Lung (tissue), 12 donors: ENCODE data around the gene PMPCA. TPM values are rescaled to one million over a fixed set of nuclear protein-coding genes. Genes with fewer than 3 reads are reported as not detected.

ENCODE experiments used
- ATAC-seq: fragments of 200-7000 bp; cut with Tn5 transposase; one replicate; pipeline ENCODE4 v1.9.1; 2020; ENCODE audit warnings: moderate number of reproducible peaks; ENCODE audit not compliant: insufficient read depth, low FRiP score
- DNase-seq, 3 donors: peaks; one replicate each; pipeline ENCODE4 v3.0.0-alpha.2; 2013 to 2017
- H3K27ac ChIP-seq, 2 donors: one replicate each; pipeline ENCODE4 v1.5.1; 2013; ENCODE audit warnings: mild to moderate bottlenecking in 2 of 2, moderate library complexity in 2 of 2, control low read depth in 1 of 2, inconsistent platforms in 1 of 2, low read depth in 1 of 2, low read length in 1 of 2
- H3K27me3 ChIP-seq, 3 donors: one replicate each; pipeline ENCODE4 v1.5.1; 2013; ENCODE audit warnings: low read length in 2 of 3; ENCODE audit not compliant: control insufficient read depth in 3 of 3, insufficient read depth in 3 of 3
- H3K36me3 ChIP-seq, 4 donors: one replicate each; pipeline ENCODE4 v1.5.1; 2013; ENCODE audit warnings: low read length in 4 of 4, mild to moderate bottlenecking in 1 of 4, moderate library complexity in 1 of 4; ENCODE audit not compliant: control insufficient read depth in 4 of 4, insufficient read depth in 4 of 4
- H3K4me1 ChIP-seq, 5 donors: one replicate each; pipeline ENCODE4 v1.5.1; 2013; ENCODE audit warnings: low read length in 5 of 5, mild to moderate bottlenecking in 2 of 5, moderate library complexity in 1 of 5; ENCODE audit not compliant: control insufficient read depth in 5 of 5, insufficient read depth in 5 of 5
- H3K4me3 ChIP-seq: one replicate; pipeline ENCODE4 v1.5.1; 2013; ENCODE audit warnings: mild to moderate bottlenecking, control low read depth, moderate library complexity
- H3K9ac ChIP-seq, 2 donors: one replicate each; pipeline ENCODE4 v1.5.1; 2013; ENCODE audit warnings: low read length in 2 of 2, control low read depth in 1 of 2; ENCODE audit not compliant: insufficient read depth in 1 of 2
- H3K9me3 ChIP-seq, 4 donors: one replicate each; pipeline ENCODE4 v1.5.1; 2013; ENCODE audit warnings: low read length in 3 of 4, mild to moderate bottlenecking in 1 of 4, moderate library complexity in 1 of 4; ENCODE audit not compliant: control insufficient read depth in 4 of 4, insufficient read depth in 3 of 4
- CTCF ChIP-seq: IDR thresholded peaks from 2 replicates; pipeline ENCODE4 v1.5.1; 2012; ENCODE audit warnings: mild to moderate bottlenecking; ENCODE audit errors: control extremely low read depth, extremely low read depth
- WGBS, 2 donors: extraction: QIAGEN DNeasy Blood & Tissue Kit; methylation state at CpG; one replicate each; pipeline ENCODE4 v1.1.7; 2013; 5-methylcytosine and 5-hydroxymethylcytosine counted together
- polyA plus RNA-seq, 2 donors: library from polyadenylated mRNA; stranded (reverse); fragments of 200-250 nt; gene quantifications; one replicate each; pipeline ENCODE4 v1.2.1, GENCODE V29; 2013
- total RNA-seq, 2 donors: library from RNA; depleted of rRNA in 1 of 2; stranded (reverse); fragments of >200 nt in 1 of 2; gene quantifications; one replicate each; pipeline ENCODE4 v1.2.1, GENCODE V29; 2014 to 2021
- donor health status: control.
- donor health status: control.
- donor health status: Bipolar disorder and iron deficiency.
- donor health status: healthy.
- donor health status: DM: yes; HTN: yes; CAD: no.

PMPCA gene
- total and polyA plus RNA-seq, 4 donors, result 26.5 to 46.7 (median 40.5) TPM

- ATAC-seq (no peak), DNase-seq (no peak)
- TF ChIP-seq CTCF, result no peak
- 91 to 99% methylated on average over 7 of the region's 7 CpGs for WGBS, 2 donors
- no peak overlapping the region for H3K9ac ChIP-seq
- no peak overlapping the region for H3K27ac ChIP-seq
- H3K4me1 ChIP-seq, result no peaks in the 10 kb centered on the region
- no peaks in the 10 kb centered on the region for H3K9me3 ChIP-seq
- no peak overlapping the region for H3K4me3 ChIP-seq
- H3K27me3 ChIP-seq, result no peaks in the 10 kb centered on the region
- H3K36me3 ChIP-seq, result peaks cover 33 to 74% (median 47%) of the 10 kb centered on the region in 4 donors
Observed at GRCh38 chr9:136445799-136446198, 35.3 kb downstream of the PMPCA start.

GRCh38 chr9:136447173-136447778, 36.8 kb downstream of the PMPCA start:
- no peak overlapping the region for H3K4me3 ChIP-seq
- WGBS, 2 donors, result 96% methylated on average over 24 to 27 of the region's 27 CpGs
- no peaks in the 10 kb centered on the region for H3K4me1 ChIP-seq
- DNase-seq (no peak), ATAC-seq (no peak)
- no peak overlapping the region for H3K27ac ChIP-seq
- TF ChIP-seq CTCF, result no peak
- no peaks in the 10 kb centered on the region for H3K27me3 ChIP-seq
- H3K9me3 ChIP-seq, result no peaks in the 10 kb centered on the region
- no peak overlapping the region for H3K9ac ChIP-seq
- peaks cover 32 to 69% (median 44%) of the 10 kb centered on the region in 4 donors for H3K36me3 ChIP-seq

- ATAC-seq (no peak), DNase-seq (no peak)
- H3K9me3 ChIP-seq, result no peaks in the 10 kb centered on the region
- TF ChIP-seq CTCF, result no peak
- 94 to 95% methylated on average over 3 of the region's 3 CpGs for WGBS, 2 donors
- no peak overlapping the region for H3K4me3 ChIP-seq
- H3K27me3 ChIP-seq, result no peaks in the 10 kb centered on the region
- H3K9ac ChIP-seq, result no peak overlapping the region
- no peaks in the 10 kb centered on the region for H3K4me1 ChIP-seq
- no peak overlapping the region for H3K27ac ChIP-seq
- peaks cover 31 to 60% (median 45%) of the 10 kb centered on the region in 4 donors for H3K36me3 ChIP-seq
Observed at GRCh38 chr9:136448655-136449054, 38.2 kb downstream of the PMPCA start.
